Liver (tissue), 9 donors: ENCODE data around the gene TMEM217. TPM values are rescaled to one million over a fixed set of nuclear protein-coding genes. Genes with fewer than 3 reads are reported as not detected.
A peak's percentile ranks its signal among the peaks of the same experiment; 100 is the strongest.
"Not testable (repeated sequence)": the region's sequence is repeated elsewhere in the genome, so short reads cannot be mapped to it uniquely, and the experiment has no call there.

Source experiments
- DNase-seq: peaks from one replicate; pipeline ENCODE4 v3.0.0-alpha.2; 2017; ENCODE audit warnings: low spot score
- H3K27ac ChIP-seq, 2 donors: one replicate each; pipeline ENCODE4 v1.7.0; 2013; ENCODE audit warnings: inconsistent platforms in 2 of 2, low read length in 2 of 2, control low read depth in 1 of 2, low read depth in 1 of 2, mild to moderate bottlenecking in 1 of 2
- H3K27me3 ChIP-seq, 4 donors: one replicate each; pipeline versions ENCODE4 v1.6.1 to v1.7.0; 2013; ENCODE audit warnings: low read length in 3 of 4, inconsistent platforms in 1 of 4, mild to moderate bottlenecking in 1 of 4, moderate library complexity in 1 of 4; ENCODE audit not compliant: control insufficient read depth in 4 of 4, insufficient read depth in 4 of 4
- H3K36me3 ChIP-seq, 4 donors: one replicate each; pipeline versions ENCODE4 v1.6.1 to v1.7.0; 2013; ENCODE audit warnings: low read length in 3 of 4, mild to moderate bottlenecking in 3 of 4, low read depth in 1 of 4, moderate library complexity in 1 of 4; ENCODE audit not compliant: control insufficient read depth in 4 of 4, insufficient read depth in 3 of 4
- H3K4me1 ChIP-seq, 4 donors: one replicate each; pipeline versions ENCODE4 v1.6.1 to v1.7.0; 2013; ENCODE audit warnings: low read length in 3 of 4, mild to moderate bottlenecking in 3 of 4, moderate library complexity in 1 of 4; ENCODE audit not compliant: control insufficient read depth in 4 of 4, insufficient read depth in 4 of 4
- H3K4me3 ChIP-seq, 3 donors: one replicate each; pipeline versions ENCODE4 v1.6.1 to v1.7.0; 2013; ENCODE audit warnings: low read length in 3 of 3, control low read depth in 1 of 3, low read depth in 1 of 3, mild to moderate bottlenecking in 1 of 3
- H3K9ac ChIP-seq, 2 donors: one replicate each; pipeline ENCODE4 v1.7.0; 2013; ENCODE audit warnings: low read length in 2 of 2, mild to moderate bottlenecking in 2 of 2, moderate library complexity in 2 of 2, control low read depth in 1 of 2, low read depth in 1 of 2
- H3K9me3 ChIP-seq, 4 donors: one replicate each; pipeline versions ENCODE4 v1.6.1 to v1.7.0; 2013; ENCODE audit warnings: low read length in 3 of 4; ENCODE audit not compliant: control insufficient read depth in 4 of 4
- ATF3 ChIP-seq: IDR thresholded peaks from 2 replicates; pipeline ENCODE4 v1.6.1; 2016; ENCODE audit warnings: antibody characterized with exemption
- CTCF ChIP-seq: fragments of 150-350 bp; IDR thresholded peaks from 2 replicates; pipeline ENCODE4 v1.5.1; 2017; ENCODE audit warnings: improper control_type of control experiment, low read depth, low read length; ENCODE audit not compliant: missing input control
- EGR1 ChIP-seq, 2 donors: IDR thresholded peaks; 2 replicates each; pipeline ENCODE4 v1.6.1; 2016 to 2018; ENCODE audit warnings: antibody characterized with exemption in 2 of 2, low read depth in 2 of 2
- FOXA1 ChIP-seq: IDR thresholded peaks from 2 replicates; pipeline ENCODE4 v1.6.1; 2016; ENCODE audit warnings: antibody characterized with exemption
- FOXA2 ChIP-seq: IDR thresholded peaks from 2 replicates; pipeline ENCODE4 v1.6.1; 2016; ENCODE audit warnings: antibody characterized with exemption
- GABPA ChIP-seq, 2 donors: IDR thresholded peaks in 1 of 2; conservative IDR thresholded peaks in 1 of 2; 2 replicates each; pipeline ENCODE4 v1.6.1; 2016; ENCODE audit warnings: antibody characterized with exemption in 2 of 2, mild to moderate bottlenecking in 1 of 2, moderate library complexity in 1 of 2
- HNF4A ChIP-seq, 2 donors: conservative IDR thresholded peaks; 2 replicates each; pipeline ENCODE4 v1.6.1; 2016; ENCODE audit warnings: antibody characterized with exemption in 2 of 2, mild to moderate bottlenecking in 2 of 2
- HNF4G ChIP-seq: IDR thresholded peaks from 2 replicates; pipeline ENCODE4 v1.6.1; 2016; ENCODE audit warnings: antibody characterized with exemption
- JUND ChIP-seq, 2 donors: IDR thresholded peaks; 2 replicates each; pipeline ENCODE4 v1.6.1; 2016; ENCODE audit warnings: antibody characterized with exemption in 2 of 2
- MAX ChIP-seq: IDR thresholded peaks from 2 replicates; pipeline ENCODE4 v1.6.1; 2016; ENCODE audit warnings: antibody characterized with exemption
- NR2F2 ChIP-seq: IDR thresholded peaks from 2 replicates; pipeline ENCODE4 v1.6.1; 2016; ENCODE audit warnings: antibody characterized with exemption
- RAD21 ChIP-seq, 2 donors: IDR thresholded peaks; 2 replicates each; pipeline ENCODE4 v1.6.1; 2016; ENCODE audit warnings: antibody characterized with exemption in 2 of 2, mild to moderate bottlenecking in 2 of 2
- REST ChIP-seq: IDR thresholded peaks from 2 replicates; pipeline ENCODE4 v1.6.1; 2016; ENCODE audit warnings: antibody characterized with exemption, mild to moderate bottlenecking
- RXRA ChIP-seq, 2 donors: IDR thresholded peaks; 2 replicates each; pipeline ENCODE4 v1.6.1; 2017 to 2018; ENCODE audit warnings: antibody characterized with exemption in 2 of 2, mild to moderate bottlenecking in 1 of 2
- SP1 ChIP-seq: IDR thresholded peaks from 2 replicates; pipeline ENCODE4 v1.6.1; 2018; ENCODE audit warnings: antibody characterized with exemption, mild to moderate bottlenecking
- TAF1 ChIP-seq: conservative IDR thresholded peaks from 2 replicates; pipeline ENCODE4 v1.6.1; 2016; ENCODE audit warnings: antibody characterized with exemption, mild to moderate bottlenecking
- YY1 ChIP-seq: IDR thresholded peaks from 2 replicates; pipeline ENCODE4 v1.6.1; 2016; ENCODE audit warnings: antibody characterized with exemption, mild to moderate bottlenecking
- WGBS: extraction: QIAGEN DNeasy Blood & Tissue Kit; methylation state at CpG from one replicate; pipeline ENCODE4 v1.1.7; 2013; 5-methylcytosine and 5-hydroxymethylcytosine counted together
- polyA plus RNA-seq, 2 donors: library from polyadenylated mRNA; stranded (reverse) in 1 of 2; unstranded in 1 of 2; fragments of 200-250 nt in 1 of 2; fragments of >200 nt in 1 of 2; fragmentation: Nextera tagmentation in 1 of 2; extraction: Ambion mirVana in 1 of 2; gene quantifications; one replicate each; pipeline versions ENCODE4 v1.2.1 to v1.2.3, GENCODE V29; 2013 to 2015
- total RNA-seq, 2 donors: library from RNA; depleted of rRNA; stranded (reverse); fragments of >200 nt; gene quantifications; one replicate each; pipeline ENCODE4 v1.2.3, GENCODE V29; 2014
- TF ChIP-seq, protein P1 (sequence below): IDR thresholded peaks from 2 replicates; pipeline ENCODE4 v1.6.1; 2016; ENCODE audit warnings: antibody characterized with exemption
- donor health status: healthy.
- donor health status: healthy.
- donor health status: healthy.
- donor health status: healthy.
- donor health status: healthy.

The TMEM217 gene
- total RNA-seq, result 1 to 10 TPM in 1 of 2 donors, under 1 TPM in 1; 0.67 to 3.2 TPM
- under 1 TPM; 0.39 to 0.57 TPM for polyA plus RNA-seq

DNA sequence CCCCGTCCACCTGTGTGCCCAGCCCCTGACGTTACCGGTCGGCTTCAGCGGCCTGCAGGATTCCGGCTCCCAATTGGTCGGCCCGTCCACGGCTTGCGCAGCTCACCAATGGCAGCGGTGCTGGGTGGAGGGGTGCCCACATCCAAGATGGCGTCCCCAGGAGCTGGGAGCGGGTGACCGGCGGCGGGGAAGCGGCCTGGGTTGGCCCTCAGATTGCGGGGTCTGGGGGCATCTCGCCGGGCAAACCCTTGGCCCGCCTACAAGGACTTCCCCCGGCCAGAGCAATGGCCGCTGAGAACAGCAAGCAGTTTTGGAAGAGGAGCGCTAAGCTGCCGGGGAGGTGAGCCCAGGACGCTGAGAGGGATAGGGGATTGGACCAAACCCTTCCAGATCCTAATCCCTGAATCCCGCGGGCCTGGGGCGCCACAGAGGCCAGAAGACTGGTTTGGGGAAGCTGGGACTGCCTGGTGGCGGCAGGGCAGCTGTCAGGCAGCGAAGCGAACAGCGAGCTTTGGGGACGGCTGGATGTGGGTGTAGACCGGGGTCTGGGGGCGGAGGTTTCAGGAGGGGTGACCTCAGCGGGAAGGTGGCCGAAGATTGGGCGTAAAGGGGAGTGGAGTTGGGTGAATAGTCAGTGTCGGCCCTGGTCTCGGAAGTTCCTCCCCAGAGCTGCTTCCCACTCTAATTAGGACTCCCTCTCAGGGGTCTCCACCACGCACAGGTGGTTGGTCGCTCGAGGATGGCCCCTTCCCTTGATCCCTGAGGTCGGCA lies at the start of gene TMEM217, which contains the start of gene TBC1D22B:
Gene TMEM217 (minus strand): TSS at position 511 of the 771 bp plus-strand sequence. CDS start 39,114 bp downstream, outside the sequence.
Gene TBC1D22B (plus strand): TSS at position 139 of the 771 bp plus-strand sequence. CDS start 146 bp downstream, at position 285.
- peak within 1 kb of the TSS; percentile 92 for H3K27ac ChIP-seq
- peak within 1 kb of the TSS; percentile 88 to 98 for H3K9ac ChIP-seq
- DNase-seq, result peak; percentile 96
- no peaks in the 10 kb centered on the region for H3K36me3 ChIP-seq
- H3K4me3 ChIP-seq, result peak within 1 kb of the TSS; percentile 76 to 94 (median 93)
- H3K27me3 ChIP-seq, result no peaks in the 10 kb centered on the region
- TF ChIP-seq YY1, result peak; percentile 100
- no peak for TF ChIP-seq GABPA (IDR thresholded peaks at IDR 0.05 in 1 of 2, conservative IDR thresholded peaks at IDR 0.05 in 1 of 2)
- TF ChIP-seq CTCF, result no peak
- no peak for TF ChIP-seq FOXA2
- TF ChIP-seq SP1, result peak; percentile 91
- TF ChIP-seq JUND (IDR thresholded peaks at IDR 0.05), result no peak
- TF ChIP-seq HNF4G, result no peak
- TF ChIP-seq RXRA (IDR thresholded peaks at IDR 0.05), result no peak
- TF ChIP-seq EGR1 (IDR thresholded peaks at IDR 0.05; ENCODE audit: low read depth in 2 of 2), result no peak
- TF ChIP-seq HNF4A (conservative IDR thresholded peaks at IDR 0.05), result peak in 1 of 2 donors; percentile 3
- peak; percentile 83 for TF ChIP-seq REST
- no peak for TF ChIP-seq FOXA1
- TF ChIP-seq ATF3, result no peak
- no peak for TF ChIP-seq NR2F2
- peak in 1 of 2 donors; percentile 26 for TF ChIP-seq RAD21 (IDR thresholded peaks at IDR 0.05)
- no peak for TF ChIP-seq MAX
- TF ChIP-seq TAF1, result peak; percentile 67
- TF ChIP-seq, protein P1, sequence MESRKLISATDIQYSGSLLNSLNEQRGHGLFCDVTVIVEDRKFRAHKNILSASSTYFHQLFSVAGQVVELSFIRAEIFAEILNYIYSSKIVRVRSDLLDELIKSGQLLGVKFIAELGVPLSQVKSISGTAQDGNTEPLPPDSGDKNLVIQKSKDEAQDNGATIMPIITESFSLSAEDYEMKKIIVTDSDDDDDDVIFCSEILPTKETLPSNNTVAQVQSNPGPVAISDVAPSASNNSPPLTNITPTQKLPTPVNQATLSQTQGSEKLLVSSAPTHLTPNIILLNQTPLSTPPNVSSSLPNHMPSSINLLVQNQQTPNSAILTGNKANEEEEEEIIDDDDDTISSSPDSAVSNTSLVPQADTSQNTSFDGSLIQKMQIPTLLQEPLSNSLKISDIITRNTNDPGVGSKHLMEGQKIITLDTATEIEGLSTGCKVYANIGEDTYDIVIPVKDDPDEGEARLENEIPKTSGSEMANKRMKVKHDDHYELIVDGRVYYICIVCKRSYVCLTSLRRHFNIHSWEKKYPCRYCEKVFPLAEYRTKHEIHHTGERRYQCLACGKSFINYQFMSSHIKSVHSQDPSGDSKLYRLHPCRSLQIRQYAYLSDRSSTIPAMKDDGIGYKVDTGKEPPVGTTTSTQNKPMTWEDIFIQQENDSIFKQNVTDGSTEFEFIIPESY, result no peak
- H3K4me1 ChIP-seq, result peaks cover 0 to 21% (median 10%) of the 10 kb centered on the region in 4 donors
- no peaks in the 10 kb centered on the region for H3K9me3 ChIP-seq
- WGBS, result under 1% methylated on average over 45 of the region's 45 CpGs

DNA sequence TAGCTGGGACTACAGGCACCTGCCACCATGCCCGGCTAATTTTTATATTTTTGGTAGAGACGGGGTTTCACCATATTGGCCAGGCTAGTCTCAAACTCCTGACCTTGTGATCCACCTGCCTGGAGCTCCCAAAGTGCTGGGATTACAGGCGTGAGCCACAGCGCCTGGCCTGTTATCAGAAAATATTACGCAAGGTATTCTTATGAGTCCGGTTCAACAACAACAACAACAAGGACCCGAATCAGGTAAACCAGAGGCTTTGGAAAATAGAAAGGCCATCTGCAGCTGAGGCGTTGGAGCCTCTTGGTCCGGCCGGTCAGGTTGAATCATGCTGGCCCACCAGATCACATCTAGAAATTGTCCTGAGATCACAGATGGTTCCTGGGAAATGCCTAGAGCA lies 49.5 kb upstream of the TMEM217 start:
- H3K9ac ChIP-seq, result not testable (repeated sequence)

More for the DNA sequence above, 49.5 kb upstream of the TMEM217 start:
- H3K27ac ChIP-seq, DNase-seq, H3K9me3 ChIP-seq, H3K4me3 ChIP-seq, H3K4me1 ChIP-seq, H3K27me3 ChIP-seq: not testable (repeated sequence)
- WGBS, result 93% methylated on average over 10 of the region's 10 CpGs
- peaks cover 0 to 17% (median 6%) of the 10 kb centered on the region in 4 donors for H3K36me3 ChIP-seq
